ENCODE measurements around the gene PLA2G12A.

- TF ChIP-seq GATA2 (IDR thresholded peaks at IDR 0.05; ENCODE audit: low read depth, low read length) (no peak), GATA3 (IDR thresholded peaks at IDR 0.05; ENCODE audit: low read depth, low read length) (no peak)
These were observed 16.4 kb downstream of the PLA2G12A start for GRCh38 chr4:109713500-109713899.

All from SH-SY5Y (cell line).